Endothelial cell of hepatic sinusoid (primary cell): ENCODE results near the gene SPRR3.

ENCODE experiments used
- in situ Hi-C: cut with HindIII; loops from 2 replicates; pipeline ENCODE4 v1.10.0; 2017; ENCODE audit warnings: low sequenced_read_pairs

The SPRR3 gene

GRCh38 chr1:153001382-153001781 lies at the start of gene SPRR3:
SPRR3 (plus strand) TSS chr1:153001749; CDS start chr1:153003021, 1,272 bp downstream.
- in situ Hi-C loops = no loop called here

GRCh38 chr1:152953761-152954160 lies 47.8 kb upstream of the SPRR3 start:
- in situ Hi-C loops = no loop called here

- in situ Hi-C loops = no loop called here
Observed at GRCh38 chr1:152954436-152954835, 47.1 kb upstream of the SPRR3 start.

- in situ Hi-C loops = no loop called here
Observed at GRCh38 chr1:152957561-152957960, 44.0 kb upstream of the SPRR3 start.

GRCh38 chr1:152959273-152959672 lies 42.3 kb upstream of the SPRR3 start:
- in situ Hi-C loops = no loop called here

- in situ Hi-C loops = no loop called here
Observed at GRCh38 chr1:152959801-152960451, 41.6 kb upstream of the SPRR3 start.

- in situ Hi-C loops = no loop called here
Observed at GRCh38 chr1:152960452-152961044, 41.0 kb upstream of the SPRR3 start.

GRCh38 chr1:152961226-152961891 lies 40.2 kb upstream of the SPRR3 start:
- in situ Hi-C loops = no loop called here

- in situ Hi-C loops = no loop called here
Observed at GRCh38 chr1:152962876-152963415, 38.6 kb upstream of the SPRR3 start.

GRCh38 chr1:152964536-152964935 lies 37.0 kb upstream of the SPRR3 start:
- in situ Hi-C loops = no loop called here

- in situ Hi-C loops = loop anchor here (5.0 kb wide), 1 partner anchor 34 kb away; no protein-coding TSS in a partner anchor
Observed at GRCh38 chr1:152965853-152966252, 35.7 kb upstream of the SPRR3 start.

GRCh38 chr1:152967201-152967600 lies 34.3 kb upstream of the SPRR3 start:
- in situ Hi-C loops = loop anchor here (5.0 kb wide), 1 partner anchor 35 kb away; no protein-coding TSS in a partner anchor

- in situ Hi-C loops = loop anchor here (5.0 kb wide), 1 partner anchor 36 kb away; no protein-coding TSS in a partner anchor
Observed at GRCh38 chr1:152968248-152968647, 33.3 kb upstream of the SPRR3 start.

GRCh38 chr1:152969036-152969435 lies 32.5 kb upstream of the SPRR3 start:
- in situ Hi-C loops = loop anchor here (5.0 kb wide), 1 partner anchor 37 kb away; no protein-coding TSS in a partner anchor

GRCh38 chr1:152970495-152970894 lies 31.1 kb upstream of the SPRR3 start, which contains the start of gene SPRR4:
SPRR4 (plus strand) TSS chr1:152970648; CDS start chr1:152971891, 1,243 bp downstream.
- in situ Hi-C loops = no loop called here

- in situ Hi-C loops = no loop called here
Observed at GRCh38 chr1:152972196-152972886, 29.2 kb upstream of the SPRR3 start.

- in situ Hi-C loops = no loop called here
Observed at GRCh38 chr1:152976688-152977087, 24.9 kb upstream of the SPRR3 start.

- in situ Hi-C loops = no loop called here
Observed at GRCh38 chr1:152977614-152978013, 23.9 kb upstream of the SPRR3 start.

GRCh38 chr1:152980676-152981075 lies 20.9 kb upstream of the SPRR3 start:
- in situ Hi-C loops = no loop called here

- in situ Hi-C loops = no loop called here
Observed at GRCh38 chr1:152981146-152981871, 20.2 kb upstream of the SPRR3 start.
